Fibroblast of lung (primary cell): ENCODE measurements around the gene MAP3K2. TPM values are rescaled to one million over a fixed set of nuclear protein-coding genes. Genes with fewer than 3 reads are reported as not detected.

Experiments
- DNase-seq, 2 donors: peaks; one replicate each; pipeline versions ENCODE4 v3.0.0 to v3.0.0-alpha.2; 2010; ENCODE audit warnings: low read depth in 2 of 2
- H2AFZ ChIP-seq: 2 replicates; pipeline ENCODE4 v1.5.1; 2012; ENCODE audit warnings: low read length, control low read depth, inconsistent platforms
- H3K27ac ChIP-seq: 2 replicates; pipeline ENCODE4 v1.5.1; 2011; ENCODE audit warnings: low read length, control low read depth; ENCODE audit not compliant: insufficient read depth
- H3K27me3 ChIP-seq: 2 replicates; pipeline ENCODE4 v1.5.1; 2011; ENCODE audit warnings: mild to moderate bottlenecking, low read length; ENCODE audit not compliant: control insufficient read depth, insufficient read depth
- H3K36me3 ChIP-seq: 2 replicates; pipeline ENCODE4 v1.5.1; 2011; ENCODE audit warnings: low read length; ENCODE audit not compliant: control insufficient read depth, insufficient read depth
- H3K4me1 ChIP-seq: 2 replicates; pipeline ENCODE4 v1.5.1; 2011; ENCODE audit warnings: low read length; ENCODE audit not compliant: control insufficient read depth, insufficient read depth; ENCODE audit errors: extremely low read depth
- H3K4me2 ChIP-seq: 2 replicates; pipeline ENCODE4 v1.5.1; 2011; ENCODE audit warnings: low read length, control low read depth; ENCODE audit not compliant: insufficient read depth; ENCODE audit errors: extremely low read depth
- H3K4me3 ChIP-seq, 4 experiments: fragments of 200-600 bp in 1 of 4; sonication (generic) in 1 of 4; replicated peaks in 1 of 4; 2 replicates each; pipeline ENCODE4 v1.5.1; 2011 to 2016; ENCODE audit warnings: low read length in 4 of 4, low read depth in 3 of 4, mild to moderate bottlenecking in 3 of 4, control low read depth in 2 of 4, inconsistent platforms in 1 of 4, mixed read lengths in 1 of 4; ENCODE audit not compliant: insufficient read depth in 1 of 4; ENCODE audit errors: control extremely low read depth in 1 of 4
- H3K79me2 ChIP-seq: 2 replicates; pipeline ENCODE4 v1.5.1; 2012; ENCODE audit warnings: mild to moderate bottlenecking, low read length, inconsistent platforms; ENCODE audit not compliant: control insufficient read depth, insufficient read depth
- H3K9ac ChIP-seq: 2 replicates; pipeline ENCODE4 v1.5.1; 2011; ENCODE audit warnings: mild to moderate bottlenecking, low read length, control low read depth; ENCODE audit not compliant: insufficient read depth
- H3K9me3 ChIP-seq: 2 replicates; pipeline ENCODE4 v1.5.1; 2012; ENCODE audit warnings: low read depth, low read length; ENCODE audit not compliant: control insufficient read depth, insufficient read depth
- H4K20me1 ChIP-seq: 2 replicates; pipeline ENCODE4 v1.5.1; 2011; ENCODE audit warnings: low read length; ENCODE audit not compliant: control insufficient read depth, insufficient read depth; ENCODE audit errors: extremely low read depth
- EZH2 ChIP-seq: IDR thresholded peaks from 2 replicates; pipeline ENCODE4 v1.5.1; 2012; ENCODE audit warnings: low read length, control low read depth, mild to moderate bottlenecking; ENCODE audit errors: missing control alignments
- polyA plus RNA-seq, 2 donors: library from polyadenylated mRNA; depleted of rRNA in 1 of 2; stranded (reverse) in 1 of 2; unstranded in 1 of 2; fragments of >200 nt; gene quantifications; 2 replicates each; pipeline ENCODE4 v1.2.1, GENCODE V29; 2011 to 2012; ENCODE audit warnings: missing spikeins in 1 of 2
- total RNA-seq: library from RNA; depleted of rRNA; stranded (reverse); fragments of >200 nt; gene quantifications from 2 replicates; pipeline ENCODE4 v1.2.1, GENCODE V29; 2014
- TF ChIP-seq, protein P1 (sequence below), 2 donors: IDR thresholded peaks in 1 of 2; conservative IDR thresholded peaks in 1 of 2; 1 replicate in 1 of 2; 2 replicates in 1 of 2; pipeline ENCODE4 v1.5.1; 2011 to 2012; ENCODE audit warnings: low read length in 2 of 2, control low read depth in 1 of 2, inconsistent platforms in 1 of 2, low read depth in 1 of 2, mild to moderate bottlenecking in 1 of 2

The MAP3K2 gene
- total and polyA plus RNA-seq, 2 donors (not counting 1 experiment from before 2014, with no cell fraction given) = 15.6 to 30.1 TPM

GRCh38 chr2:127420039-127420864 lies 32.5 kb upstream of the MAP3K2 start:
- Histone ChIP-seq H3K79me2 (no peaks in the 10 kb centered on the region), H3K9ac (no peak overlapping the region), H3K27me3 (peaks cover 30% of the 10 kb centered on the region), H3K4me3 (no peak overlapping the region), H3K4me1 (no peaks in the 10 kb centered on the region), H3K9me3 (no peaks in the 10 kb centered on the region), H3K27ac (no peak overlapping the region), H4K20me1 (no peaks in the 10 kb centered on the region), H3K36me3 (no peaks in the 10 kb centered on the region), H2AFZ (no peak overlapping the region), H3K4me2 (no peak overlapping the region)
- TF ChIP-seq EZH2 = no peak
- TF ChIP-seq, protein P1, sequence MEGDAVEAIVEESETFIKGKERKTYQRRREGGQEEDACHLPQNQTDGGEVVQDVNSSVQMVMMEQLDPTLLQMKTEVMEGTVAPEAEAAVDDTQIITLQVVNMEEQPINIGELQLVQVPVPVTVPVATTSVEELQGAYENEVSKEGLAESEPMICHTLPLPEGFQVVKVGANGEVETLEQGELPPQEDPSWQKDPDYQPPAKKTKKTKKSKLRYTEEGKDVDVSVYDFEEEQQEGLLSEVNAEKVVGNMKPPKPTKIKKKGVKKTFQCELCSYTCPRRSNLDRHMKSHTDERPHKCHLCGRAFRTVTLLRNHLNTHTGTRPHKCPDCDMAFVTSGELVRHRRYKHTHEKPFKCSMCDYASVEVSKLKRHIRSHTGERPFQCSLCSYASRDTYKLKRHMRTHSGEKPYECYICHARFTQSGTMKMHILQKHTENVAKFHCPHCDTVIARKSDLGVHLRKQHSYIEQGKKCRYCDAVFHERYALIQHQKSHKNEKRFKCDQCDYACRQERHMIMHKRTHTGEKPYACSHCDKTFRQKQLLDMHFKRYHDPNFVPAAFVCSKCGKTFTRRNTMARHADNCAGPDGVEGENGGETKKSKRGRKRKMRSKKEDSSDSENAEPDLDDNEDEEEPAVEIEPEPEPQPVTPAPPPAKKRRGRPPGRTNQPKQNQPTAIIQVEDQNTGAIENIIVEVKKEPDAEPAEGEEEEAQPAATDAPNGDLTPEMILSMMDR (conservative IDR thresholded peaks at IDR 0.05 in 1 of 2, IDR thresholded peaks at IDR 0.05 in 1 of 2; ENCODE audit: low read depth in 1 of 2, low read length in 2 of 2) = no peak
- DNase-seq = no peak

GRCh38 chr2:127419448-127420038 lies 31.8 kb upstream of the MAP3K2 start:
- H3K9ac ChIP-seq = no peak overlapping the region
- no peaks in the 10 kb centered on the region for H3K79me2 ChIP-seq
- no peak for DNase-seq
- peaks cover 30% of the 10 kb centered on the region for H3K27me3 ChIP-seq
- H3K27ac ChIP-seq = no peak overlapping the region
- no peak overlapping the region for H3K4me2 ChIP-seq
- no peaks in the 10 kb centered on the region for H3K36me3 ChIP-seq
- no peak overlapping the region for H3K4me3 ChIP-seq
- H3K9me3 ChIP-seq = no peaks in the 10 kb centered on the region
- H3K4me1 ChIP-seq = no peaks in the 10 kb centered on the region
- no peak overlapping the region for H2AFZ ChIP-seq
- TF ChIP-seq, protein P1 (conservative IDR thresholded peaks at IDR 0.05 in 1 of 2, IDR thresholded peaks at IDR 0.05 in 1 of 2; ENCODE audit: low read depth in 1 of 2, low read length in 2 of 2) = no peak
- TF ChIP-seq EZH2 = no peak
- H4K20me1 ChIP-seq = no peaks in the 10 kb centered on the region

DNA sequence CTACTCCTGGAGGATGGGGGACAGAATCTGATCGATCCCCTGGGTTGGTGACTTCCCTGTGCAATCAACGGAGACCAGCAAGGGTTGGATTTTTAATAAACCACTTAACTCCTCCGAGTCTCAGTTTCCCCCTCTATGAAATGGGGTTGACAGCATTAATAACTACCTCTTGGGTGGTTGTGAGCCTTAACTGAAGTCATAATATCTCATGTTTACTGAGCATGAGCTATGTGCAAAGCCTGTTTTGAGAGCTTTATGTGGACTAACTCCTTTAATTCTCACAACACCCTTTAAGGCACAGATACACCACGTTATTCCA lies 31.3 kb upstream of the MAP3K2 start:
- Histone ChIP-seq H3K4me1 (peaks cover under 1% of the 10 kb centered on the region), H3K79me2 (no peaks in the 10 kb centered on the region), H3K4me2 (no peak overlapping the region), H3K4me3 (no peak overlapping the region), H3K27me3 (peaks cover 30% of the 10 kb centered on the region), H3K9ac (no peak overlapping the region), H2AFZ (no peak overlapping the region), H4K20me1 (no peaks in the 10 kb centered on the region), H3K27ac (no peak overlapping the region), H3K9me3 (no peaks in the 10 kb centered on the region), H3K36me3 (no peaks in the 10 kb centered on the region)
- no peak for TF ChIP-seq EZH2
- no peak for DNase-seq
